NCI-H2107 (cell line): ENCODE data around the gene CALML6.

Experiments
- DNase-seq: peaks from one replicate; lab custom pipeline; 2025; lab: John Stamatoyannopoulos, UW

CALML6 gene

GRCh38 chr1:1892079-1892762 lies 22.8 kb upstream of the CALML6 start:
- no peak for DNase-seq

GRCh38 chr1:1892763-1893120 lies 22.3 kb upstream of the CALML6 start:
- no peak for DNase-seq

GRCh38 chr1:1893291-1893985 lies 21.6 kb upstream of the CALML6 start:
- no peak for DNase-seq

GRCh38 chr1:1893997-1894353 lies 21.1 kb upstream of the CALML6 start:
- no peak for DNase-seq

- no peak for DNase-seq
Observed at GRCh38 chr1:1894354-1895059, 20.6 kb upstream of the CALML6 start.

GRCh38 chr1:1895060-1895418 lies 20.0 kb upstream of the CALML6 start:
- no peak for DNase-seq

- DNase-seq: no peak
Observed at GRCh38 chr1:1895456-1896336, 19.4 kb upstream of the CALML6 start.

- DNase-seq: no peak
Observed at GRCh38 chr1:1898246-1898933, 16.7 kb upstream of the CALML6 start.

GRCh38 chr1:1899266-1899966 lies 15.6 kb upstream of the CALML6 start:
- DNase-seq: no peak

GRCh38 chr1:1899967-1900327 lies 15.1 kb upstream of the CALML6 start:
- no peak for DNase-seq

GRCh38 chr1:1900883-1901640 lies 14.0 kb upstream of the CALML6 start:
- DNase-seq: no peak

GRCh38 chr1:1901641-1902294 lies 13.3 kb upstream of the CALML6 start:
- no peak for DNase-seq

- DNase-seq: no peak
Observed at GRCh38 chr1:1903224-1903623, 11.8 kb upstream of the CALML6 start.

- DNase-seq: no peak
Observed at GRCh38 chr1:1906185-1907097, 8.6 kb upstream of the CALML6 start.

- peak; percentile 26 for DNase-seq
Observed at GRCh38 chr1:1907098-1907736, 7.8 kb upstream of the CALML6 start.

- no peak for DNase-seq
Observed at GRCh38 chr1:1908506-1908791, 6.6 kb upstream of the CALML6 start.

- no peak for DNase-seq
Observed at GRCh38 chr1:1910033-1910465, 5.0 kb upstream of the CALML6 start.

- no peak for DNase-seq
Observed at GRCh38 chr1:1910651-1911331, 4.3 kb upstream of the CALML6 start.
